LNCaP clone FGC (cell line): Measurements from ENCODE around the gene IL1RL2.

Experiments
- DNase-seq: peaks from one replicate; pipeline ENCODE4 v3.0.0-alpha.2; 2011; ENCODE audit warnings: low read depth
- H3K4me3 ChIP-seq: 2 replicates; pipeline ENCODE4 v1.5.1; 2011; ENCODE audit warnings: mild to moderate bottlenecking, low read depth, low read length, control low read depth
- TF ChIP-seq, protein P1 (sequence below): IDR thresholded peaks from 2 replicates; pipeline ENCODE4 v1.5.1; 2012; ENCODE audit warnings: mild to moderate bottlenecking; ENCODE audit not compliant: control insufficient read depth, insufficient read depth; ENCODE audit errors: extremely low read depth

The IL1RL2 gene

DNA sequence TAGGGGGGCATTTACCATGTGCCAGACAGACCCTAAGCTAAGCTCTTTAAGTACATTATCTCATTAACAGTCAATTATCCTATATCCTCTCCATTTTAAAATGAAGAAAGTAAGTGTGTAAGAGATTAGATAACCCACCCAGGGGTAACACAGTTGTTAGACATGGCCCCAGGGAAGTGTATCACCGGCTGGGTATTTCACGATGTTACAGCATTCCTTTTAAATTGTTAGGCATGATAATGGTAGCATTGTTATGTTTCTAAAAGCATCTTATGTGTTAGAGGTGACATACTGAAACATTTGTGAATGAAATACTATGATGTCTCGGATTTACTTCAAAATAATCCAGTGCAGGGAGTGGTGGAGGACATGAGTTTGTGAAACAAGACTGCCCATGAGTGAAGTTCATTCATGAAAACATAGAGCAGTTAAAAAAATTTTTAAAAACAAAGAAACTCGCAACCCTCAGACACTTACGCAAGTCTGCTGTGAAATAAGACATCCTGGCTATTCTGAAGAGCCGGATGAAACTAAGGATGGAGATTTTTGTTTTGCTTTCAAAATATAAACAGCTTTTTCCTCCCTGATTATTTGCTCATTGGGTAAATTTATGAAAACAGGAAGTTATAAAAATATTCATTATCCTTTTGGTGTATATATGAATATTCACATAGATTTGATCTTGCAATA lies 54.9 kb downstream of the IL1RL2 start:
- DNase-seq = no peak
- H3K4me3 ChIP-seq = no peak overlapping the region
- TF ChIP-seq, protein P1, sequence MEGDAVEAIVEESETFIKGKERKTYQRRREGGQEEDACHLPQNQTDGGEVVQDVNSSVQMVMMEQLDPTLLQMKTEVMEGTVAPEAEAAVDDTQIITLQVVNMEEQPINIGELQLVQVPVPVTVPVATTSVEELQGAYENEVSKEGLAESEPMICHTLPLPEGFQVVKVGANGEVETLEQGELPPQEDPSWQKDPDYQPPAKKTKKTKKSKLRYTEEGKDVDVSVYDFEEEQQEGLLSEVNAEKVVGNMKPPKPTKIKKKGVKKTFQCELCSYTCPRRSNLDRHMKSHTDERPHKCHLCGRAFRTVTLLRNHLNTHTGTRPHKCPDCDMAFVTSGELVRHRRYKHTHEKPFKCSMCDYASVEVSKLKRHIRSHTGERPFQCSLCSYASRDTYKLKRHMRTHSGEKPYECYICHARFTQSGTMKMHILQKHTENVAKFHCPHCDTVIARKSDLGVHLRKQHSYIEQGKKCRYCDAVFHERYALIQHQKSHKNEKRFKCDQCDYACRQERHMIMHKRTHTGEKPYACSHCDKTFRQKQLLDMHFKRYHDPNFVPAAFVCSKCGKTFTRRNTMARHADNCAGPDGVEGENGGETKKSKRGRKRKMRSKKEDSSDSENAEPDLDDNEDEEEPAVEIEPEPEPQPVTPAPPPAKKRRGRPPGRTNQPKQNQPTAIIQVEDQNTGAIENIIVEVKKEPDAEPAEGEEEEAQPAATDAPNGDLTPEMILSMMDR = no peak

DNA sequence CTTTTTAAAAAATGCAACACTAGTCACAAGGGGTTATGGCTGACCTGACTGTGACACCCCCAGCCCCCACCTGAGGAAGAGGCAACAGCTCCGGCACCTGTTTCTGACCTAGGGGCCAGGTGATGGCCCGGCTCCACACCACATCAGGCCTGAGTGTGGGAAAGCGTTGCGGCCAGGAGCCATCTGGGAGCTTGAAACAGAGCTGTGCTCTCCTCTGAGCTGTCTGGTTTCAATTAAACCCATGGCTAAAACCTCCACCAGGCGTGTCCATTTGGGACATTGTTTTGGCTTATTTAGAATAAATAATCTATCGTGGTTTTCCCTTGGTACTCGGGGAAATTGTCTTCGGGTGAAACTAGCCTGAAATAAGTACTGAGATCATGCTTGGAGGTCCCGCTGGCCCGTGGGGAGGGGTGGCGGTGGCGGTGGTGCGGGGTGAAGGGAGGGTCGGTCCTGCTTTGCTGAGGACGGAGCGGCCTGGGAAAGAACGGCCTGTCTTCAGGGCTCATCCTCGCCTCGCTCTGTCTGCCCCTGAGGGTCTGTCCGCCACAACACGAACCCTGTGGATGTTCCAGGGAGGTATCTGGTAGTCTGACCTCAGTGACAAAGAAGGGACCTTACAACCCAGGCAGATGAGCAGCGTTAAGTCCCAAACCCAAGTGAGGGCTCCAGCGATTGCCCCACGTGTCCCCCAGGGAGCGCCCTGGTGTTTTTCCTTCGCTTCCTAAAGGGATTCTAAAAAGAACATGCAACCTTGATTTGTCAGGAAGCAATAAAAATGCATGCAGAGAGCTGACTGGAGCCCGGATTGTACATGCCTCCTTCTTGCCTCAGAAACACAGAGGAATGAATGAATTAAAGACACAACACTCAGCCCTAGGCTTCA lies 58.7 kb downstream of the IL1RL2 start:
- no peak for DNase-seq
- no peak overlapping the region for H3K4me3 ChIP-seq
- TF ChIP-seq, protein P1 = no peak

DNA sequence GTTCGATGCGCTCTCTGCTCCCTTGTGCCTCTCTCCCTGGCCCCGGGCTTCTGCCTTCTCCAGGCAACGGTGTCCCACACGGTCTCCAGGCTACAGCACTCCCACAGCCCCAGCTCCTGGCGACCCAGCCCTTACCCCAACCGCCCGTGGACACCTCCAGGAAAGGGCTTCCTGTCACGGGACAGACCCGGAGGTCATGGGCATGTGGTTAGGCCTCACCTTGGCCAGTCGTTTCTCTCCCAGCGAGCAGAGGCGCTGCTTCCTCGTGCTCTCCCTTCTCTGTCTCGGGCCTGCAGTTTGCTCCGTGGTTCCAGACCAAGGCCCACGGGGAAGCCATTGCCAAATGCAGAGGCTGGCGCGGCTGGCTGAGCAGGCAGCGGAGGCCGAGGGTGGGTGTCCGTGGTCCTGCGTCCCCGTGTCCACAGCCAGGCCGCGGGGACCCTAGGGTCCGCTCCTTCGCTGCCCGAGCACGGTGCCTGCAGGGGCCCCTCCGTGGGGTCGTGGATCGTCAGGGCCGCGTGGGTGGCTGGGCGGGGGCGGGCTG lies 63.5 kb downstream of the IL1RL2 start:
- TF ChIP-seq, protein P1 = no peak
- no peak for DNase-seq
- no peak overlapping the region for H3K4me3 ChIP-seq

DNA sequence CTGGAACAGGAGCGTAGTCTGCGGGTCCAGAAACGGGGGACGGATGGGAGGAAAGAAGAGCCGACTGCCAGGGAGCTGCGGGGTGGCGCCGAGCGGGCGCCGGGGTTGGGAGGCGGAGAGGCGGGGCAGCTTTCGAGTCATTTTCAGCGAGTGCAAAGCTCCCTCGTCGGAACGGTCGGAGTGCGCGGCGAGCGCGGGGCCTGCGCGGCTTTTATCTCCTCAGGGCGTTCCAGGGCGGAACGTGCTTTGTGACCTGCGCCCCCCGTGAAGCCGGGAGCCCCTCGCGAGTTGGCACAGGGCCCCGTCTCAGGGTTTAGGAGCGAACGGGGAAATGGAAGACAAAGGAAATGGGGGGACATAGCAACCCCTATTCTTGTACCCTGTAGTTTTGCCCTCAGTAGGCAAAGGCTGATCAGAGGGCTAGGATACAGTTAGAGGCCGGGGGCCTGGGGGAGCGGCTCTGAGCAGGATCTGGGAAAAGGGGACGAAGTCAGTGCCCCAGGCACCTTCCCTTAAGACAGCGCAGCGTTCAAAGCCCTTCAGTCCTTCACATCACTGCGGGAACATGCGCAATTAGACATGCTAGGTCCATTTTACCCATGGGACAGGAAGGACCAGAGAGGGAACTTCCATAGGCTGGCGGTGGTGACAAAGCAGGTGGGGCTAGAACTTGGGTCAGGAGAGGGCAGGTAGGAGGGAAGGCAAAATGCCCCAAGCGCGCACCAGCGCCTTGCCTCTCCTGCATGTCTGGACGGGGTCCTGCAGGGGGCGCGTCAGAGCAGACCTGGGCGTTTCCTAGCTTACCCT lies 64.4 kb downstream of the IL1RL2 start:
- no peak for DNase-seq
- TF ChIP-seq, protein P1 = no peak

DNA sequence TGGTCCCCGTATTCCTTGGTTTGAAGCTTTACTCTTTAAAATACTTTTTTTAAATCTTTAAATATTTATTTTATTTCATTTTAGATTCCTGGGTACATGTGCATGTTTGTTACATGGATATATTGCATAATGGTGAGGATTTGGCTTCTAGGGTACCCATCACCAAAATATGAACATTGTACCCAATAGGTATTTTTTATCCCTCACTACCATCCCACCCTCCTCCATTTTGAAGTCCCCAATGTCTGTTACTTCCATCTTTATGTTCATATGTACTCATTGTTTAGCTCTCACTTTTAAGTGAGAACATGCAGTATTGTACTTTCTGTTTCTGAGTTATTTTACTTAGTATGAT lies 65.0 kb downstream of the IL1RL2 start:
- H3K4me3 ChIP-seq = no peak overlapping the region
- no peak for DNase-seq
- TF ChIP-seq, protein P1 = no peak

More for the DNA sequence above, 64.4 kb downstream of the IL1RL2 start:
- no peak overlapping the region for H3K4me3 ChIP-seq

DNA sequence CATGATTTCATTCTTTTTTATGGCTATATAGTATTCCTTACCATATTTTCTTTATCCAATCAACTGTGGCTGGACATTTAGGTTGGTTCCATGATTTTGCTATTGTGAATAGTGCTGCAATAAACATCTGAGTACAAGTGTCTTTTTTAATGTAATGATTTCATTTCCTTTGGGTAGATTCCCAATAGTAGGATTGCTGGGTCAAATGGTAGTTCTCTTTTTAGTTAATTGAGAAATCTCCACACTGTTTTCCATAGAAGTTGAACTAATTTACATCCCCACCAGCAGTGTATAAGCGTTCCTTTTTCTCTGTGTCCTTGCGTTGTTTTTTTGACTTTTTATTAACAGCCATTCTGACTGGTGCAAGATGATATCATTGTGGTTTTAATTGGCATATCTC lies 65.4 kb downstream of the IL1RL2 start:
- DNase-seq = no peak
- TF ChIP-seq, protein P1 = no peak
- H3K4me3 ChIP-seq = no peak overlapping the region
